Neural crest cell (in vitro differentiated cells): Measurements from ENCODE around the gene TRIB2. TPM values are rescaled to one million over a fixed set of nuclear protein-coding genes. Genes with fewer than 3 reads are reported as not detected.
"Not testable (repeated sequence)": the region's sequence is repeated elsewhere in the genome, so short reads cannot be mapped to it uniquely, and the experiment has no call there.

ENCODE experiments used
- DNase-seq: peaks from one replicate; pipeline ENCODE4 v3.0.0; 2021; ENCODE audit warnings: low read depth, mixed read lengths, low spot score
- H3K27ac Mint-ChIP-seq: one replicate; pipeline ENCODE4 v1.8.0; 2021; ENCODE audit warnings: mild to moderate bottlenecking, mixed read lengths; ENCODE audit not compliant: unreplicated experiment
- H3K27me3 Mint-ChIP-seq: 2 replicates; pipeline ENCODE4 v1.8.0; 2021; ENCODE audit warnings: low read depth, mild to moderate bottlenecking, mixed read lengths
- H3K36me3 Mint-ChIP-seq: 2 replicates; pipeline ENCODE4 v1.8.0; 2021; ENCODE audit warnings: low read depth, mild to moderate bottlenecking, mixed read lengths
- H3K4me1 Mint-ChIP-seq: 2 replicates; pipeline ENCODE4 v1.8.0; 2021; ENCODE audit warnings: mixed read lengths
- H3K4me3 Mint-ChIP-seq: one replicate; pipeline ENCODE4 v1.8.0; 2021; ENCODE audit warnings: mild to moderate bottlenecking, mixed read lengths
- H3K9me3 Mint-ChIP-seq: 2 replicates; pipeline ENCODE4 v1.8.0; 2021; ENCODE audit warnings: mixed read lengths
- total RNA-seq: library from RNA; stranded (reverse); gene quantifications from 2 replicates; pipeline ENCODE4 v1.2.1, GENCODE V29; 2021
- TF ChIP-seq, protein P1 (sequence below): fragments of 200-600 bp; sonication (generic); conservative IDR thresholded peaks from 2 replicates; pipeline ENCODE4 v1.5.0; 2021; ENCODE audit warnings: antibody characterized with exemption, mild to moderate bottlenecking

The TRIB2 gene
- total RNA-seq, 1 donor from 2014 or later = 74.3 TPM

DNA sequence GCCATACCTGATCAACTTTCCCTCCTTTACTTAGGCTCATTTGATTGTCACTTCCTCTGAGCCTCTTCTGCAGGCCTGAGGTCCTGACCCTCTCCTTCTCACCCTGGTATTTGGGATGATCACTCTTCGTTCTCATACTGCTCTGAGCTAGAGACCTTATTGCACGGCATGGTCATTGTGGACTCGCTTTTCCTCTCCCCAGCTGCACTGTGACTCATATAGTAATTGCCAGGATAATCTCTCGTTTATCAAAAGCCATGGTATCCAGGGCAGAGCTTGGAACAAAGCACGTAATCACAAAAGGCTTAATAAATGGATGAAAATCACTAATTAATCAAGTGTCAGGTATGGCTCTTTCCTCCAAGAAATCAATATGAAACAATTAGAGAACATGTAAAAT lies 40.9 kb upstream of the TRIB2 start:
- TF ChIP-seq, protein P1, sequence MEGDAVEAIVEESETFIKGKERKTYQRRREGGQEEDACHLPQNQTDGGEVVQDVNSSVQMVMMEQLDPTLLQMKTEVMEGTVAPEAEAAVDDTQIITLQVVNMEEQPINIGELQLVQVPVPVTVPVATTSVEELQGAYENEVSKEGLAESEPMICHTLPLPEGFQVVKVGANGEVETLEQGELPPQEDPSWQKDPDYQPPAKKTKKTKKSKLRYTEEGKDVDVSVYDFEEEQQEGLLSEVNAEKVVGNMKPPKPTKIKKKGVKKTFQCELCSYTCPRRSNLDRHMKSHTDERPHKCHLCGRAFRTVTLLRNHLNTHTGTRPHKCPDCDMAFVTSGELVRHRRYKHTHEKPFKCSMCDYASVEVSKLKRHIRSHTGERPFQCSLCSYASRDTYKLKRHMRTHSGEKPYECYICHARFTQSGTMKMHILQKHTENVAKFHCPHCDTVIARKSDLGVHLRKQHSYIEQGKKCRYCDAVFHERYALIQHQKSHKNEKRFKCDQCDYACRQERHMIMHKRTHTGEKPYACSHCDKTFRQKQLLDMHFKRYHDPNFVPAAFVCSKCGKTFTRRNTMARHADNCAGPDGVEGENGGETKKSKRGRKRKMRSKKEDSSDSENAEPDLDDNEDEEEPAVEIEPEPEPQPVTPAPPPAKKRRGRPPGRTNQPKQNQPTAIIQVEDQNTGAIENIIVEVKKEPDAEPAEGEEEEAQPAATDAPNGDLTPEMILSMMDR = no peak
- Mint-ChIP-seq H3K27ac (no peak overlapping the region), H3K36me3 (no peaks in the 10 kb centered on the region), H3K4me1 (peaks cover 4% of the 10 kb centered on the region), H3K4me3 (no peak overlapping the region), H3K27me3 (no peaks in the 10 kb centered on the region), H3K9me3 (peaks cover 9% of the 10 kb centered on the region)
- no peak for DNase-seq

DNA sequence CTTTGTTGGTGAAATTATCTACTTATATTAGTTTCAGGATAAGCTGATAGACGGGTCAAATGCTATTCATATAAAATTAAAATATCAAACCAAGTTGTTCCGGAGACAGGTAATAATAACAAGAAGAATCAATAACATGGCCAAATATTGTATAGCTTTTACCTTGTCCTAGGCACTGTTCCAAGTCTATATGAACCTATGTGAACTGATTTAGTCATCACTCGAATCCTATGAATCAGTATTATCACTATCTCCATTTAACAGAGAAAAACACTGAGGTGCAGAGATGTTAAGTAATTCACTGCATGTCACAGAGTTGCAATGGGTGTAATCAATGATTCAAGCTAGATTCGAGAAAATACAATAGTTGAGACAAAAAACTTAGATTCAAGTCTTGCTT lies 40.0 kb upstream of the TRIB2 start:
- DNase-seq = no peak
- TF ChIP-seq, protein P1 = no peak
- peaks cover 4% of the 10 kb centered on the region for H3K4me1 Mint-ChIP-seq
- no peaks in the 10 kb centered on the region for H3K27me3 Mint-ChIP-seq
- H3K36me3 Mint-ChIP-seq = no peaks in the 10 kb centered on the region
- peaks cover 10% of the 10 kb centered on the region for H3K9me3 Mint-ChIP-seq
- H3K4me3 Mint-ChIP-seq = no peak overlapping the region
- H3K27ac Mint-ChIP-seq = no peak overlapping the region

DNA sequence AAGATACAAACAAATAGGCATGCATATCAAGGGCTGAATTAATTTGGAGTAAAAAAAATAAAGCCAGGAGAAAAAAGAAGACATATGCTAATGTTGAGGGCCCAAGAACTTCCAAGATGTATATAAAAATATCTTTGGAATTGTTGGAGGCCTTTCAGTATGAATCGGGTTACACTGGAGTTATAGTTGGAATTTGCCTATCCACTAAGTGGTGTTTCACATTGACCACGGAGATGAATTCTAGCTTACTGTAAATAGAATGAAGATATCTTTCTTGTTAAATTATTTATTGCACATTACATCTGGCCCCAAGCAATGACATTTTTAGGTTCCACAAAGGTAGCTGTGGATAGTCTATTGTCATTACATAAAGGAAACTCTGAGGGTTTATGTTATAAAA lies 38.5 kb upstream of the TRIB2 start:
- no peak for DNase-seq
- H3K27me3 Mint-ChIP-seq = no peaks in the 10 kb centered on the region
- no peak overlapping the region for H3K27ac Mint-ChIP-seq
- H3K4me1 Mint-ChIP-seq = peaks cover 4% of the 10 kb centered on the region
- H3K36me3 Mint-ChIP-seq = no peaks in the 10 kb centered on the region
- H3K4me3 Mint-ChIP-seq = no peak overlapping the region
- TF ChIP-seq, protein P1 = no peak
- peaks cover 10% of the 10 kb centered on the region for H3K9me3 Mint-ChIP-seq

DNA sequence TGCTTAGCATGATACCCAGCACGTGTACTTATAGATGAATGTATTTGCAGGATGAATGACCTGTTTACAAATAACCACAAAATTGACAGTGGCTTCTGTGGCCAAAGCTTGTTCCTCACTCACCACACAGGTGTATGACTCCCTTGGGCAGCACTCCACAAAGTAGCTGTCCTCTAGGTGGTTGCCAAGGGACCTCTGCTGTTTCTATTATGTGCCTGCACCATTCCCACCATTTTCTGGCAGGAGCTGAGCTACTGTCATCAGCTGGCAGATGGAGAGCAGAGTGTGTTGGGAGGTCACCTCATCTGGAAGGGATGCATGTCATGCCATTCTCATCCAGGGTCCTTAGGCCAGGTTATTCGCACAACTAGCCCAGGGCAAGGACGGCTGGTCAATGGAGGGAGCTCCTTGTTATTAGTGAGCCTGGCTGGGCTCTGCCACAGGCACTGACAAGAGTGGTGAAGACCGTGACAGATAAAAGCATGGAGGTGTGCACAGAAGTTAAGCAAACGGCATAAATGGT lies 37.1 kb upstream of the TRIB2 start:
- Mint-ChIP-seq H3K36me3 (no peaks in the 10 kb centered on the region), H3K27me3 (no peaks in the 10 kb centered on the region), H3K27ac (no peak overlapping the region), H3K4me3 (no peak overlapping the region), H3K9me3 (peaks cover 10% of the 10 kb centered on the region), H3K4me1 (peaks cover 7% of the 10 kb centered on the region)
- no peak for DNase-seq
- TF ChIP-seq, protein P1 = no peak

DNA sequence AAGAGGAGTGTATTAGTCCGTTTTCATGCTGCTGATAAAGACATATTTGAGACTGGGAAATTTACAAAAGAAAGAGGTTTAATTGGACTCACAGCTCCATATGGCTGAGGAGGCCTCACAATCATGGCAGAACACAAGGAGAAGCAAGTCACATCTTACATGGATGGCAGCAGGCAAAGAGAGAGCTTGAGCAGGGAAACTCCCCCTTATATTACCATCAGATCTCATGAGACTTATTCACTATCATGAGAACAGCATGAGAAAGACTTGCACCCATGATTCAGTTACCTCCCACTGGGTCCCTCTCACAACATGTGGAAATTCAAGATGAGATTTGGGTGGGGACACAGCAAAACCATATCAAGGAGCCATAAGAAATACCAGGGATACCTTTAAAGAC lies 36.6 kb upstream of the TRIB2 start:
- not testable (repeated sequence) for H3K27ac Mint-ChIP-seq, H3K27me3 Mint-ChIP-seq, DNase-seq, H3K36me3 Mint-ChIP-seq, H3K4me1 Mint-ChIP-seq, H3K4me3 Mint-ChIP-seq
- peaks cover 10% of the 10 kb centered on the region for H3K9me3 Mint-ChIP-seq

DNA sequence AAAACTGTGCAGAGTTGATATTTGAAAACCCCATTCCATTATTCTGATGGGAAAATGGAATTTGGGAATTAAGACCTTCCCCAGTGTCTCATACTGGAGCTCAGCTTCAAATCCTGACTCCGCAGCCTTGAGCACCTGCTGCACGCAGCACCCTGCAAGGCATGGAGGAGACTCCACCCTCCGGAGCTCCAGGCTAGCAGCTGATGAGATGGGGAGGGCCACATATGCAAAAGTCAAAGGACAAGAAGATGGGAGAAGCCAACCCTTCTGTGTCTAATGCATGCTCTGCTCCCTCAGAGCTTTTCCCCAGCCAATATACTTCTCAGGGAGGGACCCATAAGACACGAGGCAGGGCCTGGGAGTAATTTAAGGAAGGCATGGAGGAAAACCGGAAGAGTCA lies 34.7 kb upstream of the TRIB2 start:
- H3K4me3 Mint-ChIP-seq = no peak overlapping the region
- no peaks in the 10 kb centered on the region for H3K36me3 Mint-ChIP-seq
- peaks cover 5% of the 10 kb centered on the region for H3K4me1 Mint-ChIP-seq
- no peaks in the 10 kb centered on the region for H3K27me3 Mint-ChIP-seq
- no peak for DNase-seq
- no peak overlapping the region for H3K27ac Mint-ChIP-seq
- H3K9me3 Mint-ChIP-seq = peaks cover 4% of the 10 kb centered on the region
- TF ChIP-seq, protein P1 = no peak
